Measurements from ENCODE around the gene PLK3.

- TF ChIP-seq, protein P1, sequence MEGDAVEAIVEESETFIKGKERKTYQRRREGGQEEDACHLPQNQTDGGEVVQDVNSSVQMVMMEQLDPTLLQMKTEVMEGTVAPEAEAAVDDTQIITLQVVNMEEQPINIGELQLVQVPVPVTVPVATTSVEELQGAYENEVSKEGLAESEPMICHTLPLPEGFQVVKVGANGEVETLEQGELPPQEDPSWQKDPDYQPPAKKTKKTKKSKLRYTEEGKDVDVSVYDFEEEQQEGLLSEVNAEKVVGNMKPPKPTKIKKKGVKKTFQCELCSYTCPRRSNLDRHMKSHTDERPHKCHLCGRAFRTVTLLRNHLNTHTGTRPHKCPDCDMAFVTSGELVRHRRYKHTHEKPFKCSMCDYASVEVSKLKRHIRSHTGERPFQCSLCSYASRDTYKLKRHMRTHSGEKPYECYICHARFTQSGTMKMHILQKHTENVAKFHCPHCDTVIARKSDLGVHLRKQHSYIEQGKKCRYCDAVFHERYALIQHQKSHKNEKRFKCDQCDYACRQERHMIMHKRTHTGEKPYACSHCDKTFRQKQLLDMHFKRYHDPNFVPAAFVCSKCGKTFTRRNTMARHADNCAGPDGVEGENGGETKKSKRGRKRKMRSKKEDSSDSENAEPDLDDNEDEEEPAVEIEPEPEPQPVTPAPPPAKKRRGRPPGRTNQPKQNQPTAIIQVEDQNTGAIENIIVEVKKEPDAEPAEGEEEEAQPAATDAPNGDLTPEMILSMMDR (conservative IDR thresholded peaks at IDR 0.05; ENCODE audit: low read length), result no peak
- TF ChIP-seq EZH2phosphoT487 (IDR thresholded peaks at IDR 0.05; ENCODE audit: borderline replicate concordance, low read depth, low read length), result no peak
Observed at GRCh38 chr1:44778705-44779576, 21.2 kb upstream of the PLK3 start.
